IMR-90 (cell line): ENCODE data around the gene TAF10. TPM values are rescaled to one million over a fixed set of nuclear protein-coding genes. Genes with fewer than 3 reads are reported as not detected.

Experiments used
- ATAC-seq: fragments of 200-7000 bp; cut with Tn5 transposase; 2 replicates; pipeline ENCODE4 v1.9.1; 2020; ENCODE audit warnings: low read depth, mild to moderate bottlenecking, moderate library complexity
- BruUV-seq: library from RNA; stranded (reverse); fragments of 400-500 nt; replicated peaks from 2 replicates; lab custom pipeline; 2021; lab: Mats Ljungman, UMichigan
- CTCF ChIA-PET: fragments of 300-600 bp; formaldehyde crosslinking; extraction: SDS; loops from one replicate; lab custom pipeline; 2021; ENCODE audit warnings: antibody characterized with exemption; lab: Yijun Ruan, JAX
- POLR2A ChIA-PET: fragments of 300-600 bp; sonication (Branson Sonifier 250); formaldehyde crosslinking; loops from one replicate; lab custom pipeline; 2022; ENCODE audit warnings: antibody characterized with exemption; ENCODE audit not compliant: unreplicated experiment; lab: Charles Lee
- DNase-seq: peaks from one replicate; pipeline ENCODE4 v3.0.0; 2013
- H2AFZ ChIP-seq: replicated peaks from 2 replicates; pipeline ENCODE3; 2013; ENCODE audit warnings: low read length, mild to moderate bottlenecking; ENCODE audit not compliant: poor library complexity
- H2AK5ac ChIP-seq: 2 replicates; pipeline ENCODE4 v1.6.1; 2013; ENCODE audit warnings: low read depth, low read length, inconsistent platforms
- H2AK9ac ChIP-seq: replicated peaks from 2 replicates; pipeline ENCODE3; 2013; ENCODE audit warnings: mild to moderate bottlenecking, low read depth, low read length, moderate library complexity; ENCODE audit not compliant: poor library complexity
- H2BK120ac ChIP-seq: 2 replicates; pipeline ENCODE4 v1.6.1; 2013; ENCODE audit warnings: low read depth, low read length, inconsistent platforms
- H2BK15ac ChIP-seq: 3 replicates; pipeline ENCODE4 v1.6.1; 2013; ENCODE audit warnings: low read depth, low read length, inconsistent platforms
- H2BK20ac ChIP-seq: 2 replicates; pipeline ENCODE4 v1.6.1; 2013; ENCODE audit warnings: low read depth, mild to moderate bottlenecking, inconsistent platforms, low read length, moderate library complexity
- H2BK5ac ChIP-seq: 2 replicates; pipeline ENCODE4 v1.6.1; 2013; ENCODE audit warnings: mild to moderate bottlenecking, low read depth, low read length, inconsistent platforms; ENCODE audit not compliant: poor library complexity, severe bottlenecking
- H3K14ac ChIP-seq: replicated peaks from 2 replicates; pipeline ENCODE4 v1.6.1; 2013; ENCODE audit warnings: low read depth, low read length, inconsistent platforms
- H3K18ac ChIP-seq: 2 replicates; pipeline ENCODE4 v1.6.1; 2013; ENCODE audit warnings: low read depth, low read length, control low read depth
- H3K23ac ChIP-seq: 2 replicates; pipeline ENCODE4 v1.6.1; 2013; ENCODE audit warnings: low read depth, low read length, inconsistent platforms
- H3K27ac ChIP-seq: 2 replicates; pipeline ENCODE4 v1.5.1; 2013; ENCODE audit warnings: mild to moderate bottlenecking, control low read depth, low read length; ENCODE audit not compliant: insufficient read depth
- H3K27me3 ChIP-seq: 2 replicates; pipeline ENCODE4 v1.6.1; 2013; ENCODE audit warnings: low read length; ENCODE audit not compliant: control insufficient read depth, insufficient read depth
- H3K36me3 ChIP-seq: 2 replicates; pipeline ENCODE4 v1.6.1; 2013; ENCODE audit warnings: low read length, mixed read lengths; ENCODE audit not compliant: control insufficient read depth, insufficient read depth
- H3K4ac ChIP-seq: 2 replicates; pipeline ENCODE4 v1.6.1; 2013; ENCODE audit warnings: low read depth, low read length, inconsistent platforms
- H3K4me1 ChIP-seq: 2 replicates; pipeline ENCODE4 v1.6.1; 2013; ENCODE audit warnings: low read length, mixed read lengths; ENCODE audit not compliant: control insufficient read depth, insufficient read depth
- H3K4me2 ChIP-seq: 2 replicates; pipeline ENCODE4 v1.6.1; 2013; ENCODE audit warnings: low read depth, mild to moderate bottlenecking, control low read depth, low read length, moderate library complexity
- H3K4me3 ChIP-seq: 2 replicates; pipeline ENCODE4 v1.5.1; 2013; ENCODE audit warnings: low read depth, mild to moderate bottlenecking, control low read depth, low read length, moderate library complexity; ENCODE audit not compliant: insufficient read depth
- H3K56ac ChIP-seq: 2 replicates; pipeline ENCODE4 v1.6.1; 2013; ENCODE audit warnings: low read length, inconsistent platforms; ENCODE audit not compliant: insufficient read depth; ENCODE audit errors: extremely low read depth
- H3K79me1 ChIP-seq, 2 experiments: 2 replicates each; pipeline ENCODE4 v1.6.1; 2013; ENCODE audit warnings: low read length in 2 of 2, inconsistent platforms in 1 of 2, low read depth in 1 of 2
- H3K9ac ChIP-seq: 2 replicates; pipeline ENCODE4 v1.6.1; 2013; ENCODE audit warnings: low read depth, low read length, control low read depth
- H3K9me1 ChIP-seq: 2 replicates; pipeline ENCODE4 v1.6.1; 2013; ENCODE audit warnings: low read length, inconsistent platforms; ENCODE audit not compliant: insufficient read depth
- H3K9me3 ChIP-seq: 2 replicates; pipeline ENCODE4 v1.6.1; 2013; ENCODE audit warnings: low read length; ENCODE audit not compliant: control insufficient read depth, insufficient read depth
- H4K20me1 ChIP-seq: 2 replicates; pipeline ENCODE4 v1.6.1; 2013; ENCODE audit warnings: low read length, inconsistent platforms; ENCODE audit not compliant: insufficient read depth
- H4K5ac ChIP-seq: 2 replicates; pipeline ENCODE4 v1.6.1; 2013; ENCODE audit warnings: mild to moderate bottlenecking, low read depth, low read length, control low read depth
- H4K8ac ChIP-seq, 2 experiments: 2 replicates each; pipeline ENCODE4 v1.6.1; 2013; ENCODE audit warnings: low read depth in 2 of 2, low read length in 2 of 2, control low read depth in 1 of 2, inconsistent platforms in 1 of 2
- H4K91ac ChIP-seq: 2 replicates; pipeline ENCODE4 v1.6.1; 2013; ENCODE audit warnings: low read depth, low read length, inconsistent platforms; ENCODE audit not compliant: insufficient read depth
- BHLHE40 ChIP-seq: fragments of 150-350 bp; IDR thresholded peaks from 2 replicates; pipeline ENCODE4 v1.6.1; 2016; ENCODE audit warnings: mild to moderate bottlenecking, low read depth, low read length
- CEBPB ChIP-seq: IDR thresholded peaks from 2 replicates; pipeline ENCODE4 v1.6.1; 2012; ENCODE audit warnings: low read depth, low read length, improper control_type of control experiment
- CHD1 ChIP-seq: IDR thresholded peaks from 2 replicates; pipeline ENCODE4 v1.6.1; 2012; ENCODE audit warnings: low read depth, low read length, improper control_type of control experiment
- CTCF ChIP-seq: conservative IDR thresholded peaks from 2 replicates; pipeline ENCODE4 v1.5.1; 2012; ENCODE audit warnings: mild to moderate bottlenecking, low read depth, low read length, improper control_type of control experiment
- ELK1 ChIP-seq: fragments of 150-350 bp; IDR thresholded peaks from 2 replicates; pipeline ENCODE4 v1.6.1; 2016; ENCODE audit warnings: low read depth, mild to moderate bottlenecking, low read length, moderate library complexity, borderline replicate concordance
- FOS ChIP-seq: fragments of 150-350 bp; IDR thresholded peaks from 2 replicates; pipeline ENCODE4 v1.6.1; 2016; ENCODE audit warnings: low read depth, low read length
- MAFK ChIP-seq: IDR thresholded peaks from 2 replicates; pipeline ENCODE4 v1.6.1; 2012; ENCODE audit warnings: low read depth, low read length, improper control_type of control experiment
- MAZ ChIP-seq: IDR thresholded peaks from 2 replicates; pipeline ENCODE4 v1.6.1; 2012; ENCODE audit warnings: low read depth, mild to moderate bottlenecking, low read length, improper control_type of control experiment, moderate library complexity, borderline replicate concordance
- MXI1 ChIP-seq: IDR thresholded peaks from 2 replicates; pipeline ENCODE4 v1.6.1; 2012; ENCODE audit warnings: low read depth, mild to moderate bottlenecking, low read length, moderate library complexity, borderline replicate concordance
- NFE2L2 ChIP-seq: fragments of 150-350 bp; IDR thresholded peaks from 2 replicates; pipeline ENCODE4 v1.6.1; 2016; ENCODE audit warnings: low read depth, mild to moderate bottlenecking, low read length
- POLR2A ChIP-seq: IDR thresholded peaks from 2 replicates; pipeline ENCODE4 v1.6.1; 2012; ENCODE audit warnings: mild to moderate bottlenecking, low read depth, low read length
- RAD21 ChIP-seq: IDR thresholded peaks from 2 replicates; pipeline ENCODE4 v1.6.1; 2012; ENCODE audit warnings: low read length, improper control_type of control experiment
- RCOR1 ChIP-seq: IDR thresholded peaks from 2 replicates; pipeline ENCODE4 v1.6.1; 2012; ENCODE audit warnings: mild to moderate bottlenecking, low read length, improper control_type of control experiment; ENCODE audit not compliant: insufficient replicate concordance
- RFX5 ChIP-seq: IDR thresholded peaks from 2 replicates; pipeline ENCODE4 v1.8.0; 2012; ENCODE audit warnings: low read depth, mild to moderate bottlenecking, low read length, moderate library complexity
- SMC3 ChIP-seq: fragments of 150-350 bp; IDR thresholded peaks from 2 replicates; pipeline ENCODE4 v1.6.1; 2016; ENCODE audit warnings: low read depth, mild to moderate bottlenecking, antibody characterized with exemption, low read length, moderate library complexity
- USF2 ChIP-seq: fragments of 150-350 bp; IDR thresholded peaks from 2 replicates; pipeline ENCODE4 v1.6.1; 2017; ENCODE audit warnings: mild to moderate bottlenecking, antibody characterized with exemption, low read length, low read depth
- WGBS, 2 experiments: methylation state at CpG; one replicate each; pipeline versions ENCODE4 v1.1.5 to v1.1.7; 2013; ENCODE audit warnings: missing lambda C conversion rate in 2 of 2; ENCODE audit not compliant: insufficient read length in 1 of 2; ENCODE audit errors: extremely low coverage in 2 of 2; 5-methylcytosine and 5-hydroxymethylcytosine counted together
- dilution Hi-C: fragments of 300-500 bp; cut with HindIII; formaldehyde crosslinking; loops from one replicate; pipeline ENCODE4 v1.14.3; 2018; ENCODE audit warnings: low sequenced_read_pairs; ENCODE audit not compliant: unreplicated experiment
- in situ Hi-C: fragments of 300-500 bp; cut with MboI; formaldehyde crosslinking; loops from 3 replicates; pipeline ENCODE4 v1.14.3; 2019; ENCODE audit warnings: low sequenced_read_pairs, inconsistent platforms, mixed read lengths
- intact Hi-C: fragments of 100-400 bp; cut with micrococcal nuclease; formaldehyde crosslinking; loops from 2 replicates; pipeline ENCODE4 v1.10.0; 2022
- polyA plus RNA-seq, 3 experiments: library from polyadenylated mRNA; depleted of rRNA; stranded (reverse); fragments of >200 nt; gene quantifications; 2 replicates each; pipeline ENCODE4 v1.2.3, GENCODE V29; 2012; ENCODE audit warnings: low replicate concordance in 1 of 3
- total RNA-seq: library from RNA; depleted of rRNA; stranded (reverse); fragments of >200 nt; gene quantifications from 2 replicates; pipeline ENCODE4 v1.2.3, GENCODE V29; 2012

Gene TAF10
- total and polyA plus RNA-seq, 2 of the 4 experiments (the other 2 are of a cell fraction): 18.6 to 132 TPM

GRCh38 chr11:6610591-6610990 lies 1.4 kb downstream of the TAF10 start:
- in situ Hi-C loops: no loop called here
- H4K8ac ChIP-seq: 0 out of 4 replicates have a peak overlapping the region, but pooled peaks of 1 of the 2 experiments have one; percentile 19
- no peaks in the 10 kb centered on the region for H3K27me3 ChIP-seq
- H2BK120ac ChIP-seq: no peak overlapping the region
- CTCF ChIA-PET: no interaction called here
- peaks cover 8% of the 10 kb centered on the region for H4K20me1 ChIP-seq
- no peak overlapping the region for H3K56ac ChIP-seq
- H3K23ac ChIP-seq: peak overlapping the region; percentile 92; the same call in 1 of the 2 replicates
- peaks cover 33% of the 10 kb centered on the region for H3K9me1 ChIP-seq
- H3K27ac ChIP-seq: peak overlapping the region; percentile 84; the same call in 1 of the 2 replicates
- intact Hi-C loops: no loop called here
- no peak overlapping the region for H2AK9ac ChIP-seq
- H2BK20ac ChIP-seq: no peak overlapping the region
- BruUV-seq: no TSS peak
- no peak overlapping the region for H2AFZ ChIP-seq
- POLR2A ChIA-PET: no interaction called here
- ATAC-seq (no peak), DNase-seq (no peak)
- H3K9me3 ChIP-seq: no peaks in the 10 kb centered on the region
- H4K91ac ChIP-seq: no peak overlapping the region
- H2BK15ac ChIP-seq: no peak overlapping the region
- WGBS, 2 experiments: 100% methylated on average over 1 of the region's 6 CpGs; no CpG with 5 or more reads in 1 of the 2 experiments
- peak overlapping the region; percentile 96; the same call in 1 of the 2 replicates for H3K4me2 ChIP-seq
- no peak overlapping the region for H3K4ac ChIP-seq
- H3K9ac ChIP-seq: peak overlapping the region; percentile 96; the same call in 1 of the 2 replicates
- H3K14ac ChIP-seq: no peak overlapping the region
- peak overlapping the region; percentile 20; the same call in 1 of the 2 replicates for H2AK5ac ChIP-seq
- dilution Hi-C loops: no loop called here
- no peak overlapping the region for H3K4me3 ChIP-seq
- H3K36me3 ChIP-seq: peaks cover 55% of the 10 kb centered on the region
- H2BK5ac ChIP-seq: no peak overlapping the region
- H3K79me1 ChIP-seq: peaks cover 31 to 73% of the 10 kb centered on the region in 2 experiments
- H4K5ac ChIP-seq: no peak overlapping the region
- no peak overlapping the region for H3K18ac ChIP-seq
- TF ChIP-seq MXI1: no peak
- TF ChIP-seq FOS: no peak
- no peak for TF ChIP-seq USF2
- TF ChIP-seq RAD21: no peak
- TF ChIP-seq MAFK: no peak
- no peak for TF ChIP-seq BHLHE40
- TF ChIP-seq SMC3: no peak
- TF ChIP-seq MAZ: no peak
- TF ChIP-seq RCOR1: no peak
- TF ChIP-seq POLR2A: no peak
- TF ChIP-seq CHD1: no peak
- TF ChIP-seq CTCF: no peak
- no peak for TF ChIP-seq NFE2L2
- TF ChIP-seq ELK1: no peak
- TF ChIP-seq CEBPB: no peak
- TF ChIP-seq RFX5: no peak
- peaks cover 31% of the 10 kb centered on the region for H3K4me1 ChIP-seq
